Measurements from ENCODE around the gene RAB40A.
"Not testable (repeated sequence)": the region's sequence is repeated elsewhere in the genome, so short reads cannot be mapped to it uniquely, and the experiment has no call there.

RAB40A gene

DNA sequence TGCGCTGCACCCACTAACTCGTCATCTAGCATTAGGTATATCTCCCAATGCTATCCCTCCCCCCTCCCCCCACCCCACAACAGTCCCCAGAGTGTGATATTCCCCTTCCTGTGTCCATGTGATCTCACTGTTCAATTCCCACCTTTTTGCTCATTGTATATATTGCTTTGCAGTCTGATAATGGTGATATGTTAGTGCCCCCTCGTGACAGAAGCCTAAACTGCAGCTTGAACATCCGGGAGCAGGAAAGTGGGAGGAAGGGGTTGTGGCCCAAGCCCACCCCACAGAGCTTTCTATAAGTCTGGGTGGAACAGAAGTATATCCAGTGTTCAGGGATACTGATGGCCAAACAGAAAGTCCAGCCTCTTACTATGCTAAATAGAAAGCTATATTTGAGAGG is 29.6 kb downstream of the RAB40A start:
- TF ChIP-seq, protein P1, sequence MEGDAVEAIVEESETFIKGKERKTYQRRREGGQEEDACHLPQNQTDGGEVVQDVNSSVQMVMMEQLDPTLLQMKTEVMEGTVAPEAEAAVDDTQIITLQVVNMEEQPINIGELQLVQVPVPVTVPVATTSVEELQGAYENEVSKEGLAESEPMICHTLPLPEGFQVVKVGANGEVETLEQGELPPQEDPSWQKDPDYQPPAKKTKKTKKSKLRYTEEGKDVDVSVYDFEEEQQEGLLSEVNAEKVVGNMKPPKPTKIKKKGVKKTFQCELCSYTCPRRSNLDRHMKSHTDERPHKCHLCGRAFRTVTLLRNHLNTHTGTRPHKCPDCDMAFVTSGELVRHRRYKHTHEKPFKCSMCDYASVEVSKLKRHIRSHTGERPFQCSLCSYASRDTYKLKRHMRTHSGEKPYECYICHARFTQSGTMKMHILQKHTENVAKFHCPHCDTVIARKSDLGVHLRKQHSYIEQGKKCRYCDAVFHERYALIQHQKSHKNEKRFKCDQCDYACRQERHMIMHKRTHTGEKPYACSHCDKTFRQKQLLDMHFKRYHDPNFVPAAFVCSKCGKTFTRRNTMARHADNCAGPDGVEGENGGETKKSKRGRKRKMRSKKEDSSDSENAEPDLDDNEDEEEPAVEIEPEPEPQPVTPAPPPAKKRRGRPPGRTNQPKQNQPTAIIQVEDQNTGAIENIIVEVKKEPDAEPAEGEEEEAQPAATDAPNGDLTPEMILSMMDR (IDR thresholded peaks at IDR 0.05; ENCODE audit: poor library complexity, severe bottlenecking) = peak; percentile 41
- H3K4me3 ChIP-seq (ENCODE audit: severe bottlenecking); ATAC-seq (ENCODE audit: low read depth); H3K27ac ChIP-seq (ENCODE audit: poor library complexity, severe bottlenecking); H3K27me3 ChIP-seq (ENCODE audit: insufficient read depth, poor library complexity, severe bottlenecking); H3K9me3 ChIP-seq (ENCODE audit: severe bottlenecking); DNase-seq (ENCODE audit: low spot score); H3K36me3 ChIP-seq (ENCODE audit: low read depth); H3K4me1 ChIP-seq (ENCODE audit: insufficient read depth, poor library complexity, severe bottlenecking): not testable (repeated sequence)

DNA sequence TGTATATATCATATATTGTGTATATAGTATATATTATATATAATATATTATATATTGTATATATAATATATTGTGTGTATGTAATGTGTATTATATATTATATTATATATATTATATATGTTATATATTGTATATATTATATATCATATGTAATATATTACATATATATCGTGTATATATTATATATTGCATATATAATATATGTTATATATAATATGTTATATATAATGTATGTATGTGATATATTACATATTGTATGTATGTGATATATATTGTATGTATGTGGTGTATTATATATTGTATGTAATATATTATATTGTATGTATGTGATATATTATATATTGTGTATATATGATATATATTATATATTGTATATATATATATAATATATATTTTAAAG is 30.5 kb downstream of the RAB40A start:
- Histone ChIP-seq H3K27me3 (ENCODE audit: insufficient read depth, poor library complexity, severe bottlenecking) (no peaks in the 10 kb centered on the region), H3K36me3 (ENCODE audit: low read depth) (no peaks in the 10 kb centered on the region), H3K27ac (ENCODE audit: poor library complexity, severe bottlenecking) (no peak overlapping the region), H3K4me1 (ENCODE audit: insufficient read depth, poor library complexity, severe bottlenecking) (no peaks in the 10 kb centered on the region), H3K9me3 (ENCODE audit: severe bottlenecking) (no peaks in the 10 kb centered on the region), H3K4me3 (ENCODE audit: severe bottlenecking) (no peak overlapping the region)
- DNase-seq (ENCODE audit: low spot score) (no peak), ATAC-seq (ENCODE audit: low read depth) (no peak)
- TF ChIP-seq, protein P1 (IDR thresholded peaks at IDR 0.05; ENCODE audit: poor library complexity, severe bottlenecking) = no peak

- Histone ChIP-seq H3K9me3 (ENCODE audit: severe bottlenecking) (no peaks in the 10 kb centered on the region), H3K36me3 (ENCODE audit: low read depth) (no peaks in the 10 kb centered on the region), H3K4me3 (ENCODE audit: severe bottlenecking) (no peak overlapping the region), H3K27me3 (ENCODE audit: insufficient read depth, poor library complexity, severe bottlenecking) (no peaks in the 10 kb centered on the region), H3K4me1 (ENCODE audit: insufficient read depth, poor library complexity, severe bottlenecking) (no peaks in the 10 kb centered on the region), H3K27ac (ENCODE audit: poor library complexity, severe bottlenecking) (no peak overlapping the region)
- no peak for ATAC-seq (ENCODE audit: low read depth)
- TF ChIP-seq, protein P1 (IDR thresholded peaks at IDR 0.05; ENCODE audit: poor library complexity, severe bottlenecking) = peak; percentile 35
- no peak for DNase-seq (ENCODE audit: low spot score)
These were observed 31.0 kb downstream of the RAB40A start for GRCh38 chrX:103488332-103488731.

DNA sequence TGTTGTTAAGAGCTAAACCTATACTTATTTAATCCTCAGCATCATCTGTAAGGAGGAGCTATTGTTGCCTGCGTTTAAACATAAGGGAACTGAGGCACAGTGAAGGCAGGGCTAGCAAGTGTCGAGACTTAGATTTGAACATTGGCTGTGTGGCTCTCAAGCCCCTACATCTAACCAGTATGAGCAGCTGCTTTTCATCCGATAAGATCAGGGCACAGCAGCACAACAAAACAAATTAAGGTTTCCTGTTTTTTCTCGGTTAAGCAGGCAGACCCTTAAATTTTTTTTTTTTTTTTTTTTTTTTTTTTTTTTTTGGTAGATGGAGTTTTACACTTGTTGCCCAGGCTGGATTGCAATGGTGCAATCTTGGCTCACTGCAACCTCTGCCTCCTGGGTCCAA is 35.6 kb downstream of the RAB40A start:
- H3K27me3 ChIP-seq (ENCODE audit: insufficient read depth, poor library complexity, severe bottlenecking) = no peaks in the 10 kb centered on the region
- H3K27ac ChIP-seq (ENCODE audit: poor library complexity, severe bottlenecking) = no peak overlapping the region
- DNase-seq (ENCODE audit: low spot score) = no peak
- H3K9me3 ChIP-seq (ENCODE audit: severe bottlenecking) = no peaks in the 10 kb centered on the region
- no peaks in the 10 kb centered on the region for H3K4me1 ChIP-seq (ENCODE audit: insufficient read depth, poor library complexity, severe bottlenecking)
- H3K36me3 ChIP-seq (ENCODE audit: low read depth) = no peaks in the 10 kb centered on the region
- TF ChIP-seq, protein P1 (IDR thresholded peaks at IDR 0.05; ENCODE audit: poor library complexity, severe bottlenecking) = no peak
- ATAC-seq (ENCODE audit: low read depth) = no peak
- no peak overlapping the region for H3K4me3 ChIP-seq (ENCODE audit: severe bottlenecking)

DNA sequence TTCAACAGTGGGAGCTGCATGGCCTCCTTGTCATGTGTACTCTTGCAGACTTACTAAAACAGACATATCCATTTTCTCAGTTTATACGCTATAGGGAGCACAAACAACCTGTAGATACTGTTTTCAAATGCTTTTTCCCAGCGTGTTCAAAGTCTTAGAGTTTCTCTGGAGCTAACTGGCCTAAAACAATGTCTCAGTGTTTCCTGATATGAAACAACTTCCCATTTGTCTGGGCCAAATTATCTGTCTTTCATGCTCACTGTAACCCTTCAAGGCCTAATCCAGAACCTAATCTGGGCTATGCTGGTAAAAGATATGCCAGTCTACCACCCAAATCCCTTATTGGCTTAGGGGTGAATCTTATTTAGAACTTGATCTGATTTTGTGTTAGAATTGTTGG is 38.8 kb downstream of the RAB40A start:
- no peak for ATAC-seq (ENCODE audit: low read depth)
- TF ChIP-seq, protein P1 (IDR thresholded peaks at IDR 0.05; ENCODE audit: poor library complexity, severe bottlenecking) = no peak

More for the DNA sequence above, 38.8 kb downstream of the RAB40A start:
- DNase-seq (ENCODE audit: low spot score) = no peak
- Histone ChIP-seq H3K4me1 (ENCODE audit: insufficient read depth, poor library complexity, severe bottlenecking) (no peaks in the 10 kb centered on the region), H3K36me3 (ENCODE audit: low read depth) (no peaks in the 10 kb centered on the region), H3K27ac (ENCODE audit: poor library complexity, severe bottlenecking) (no peak overlapping the region), H3K4me3 (ENCODE audit: severe bottlenecking) (no peak overlapping the region), H3K9me3 (ENCODE audit: severe bottlenecking) (no peaks in the 10 kb centered on the region), H3K27me3 (ENCODE audit: insufficient read depth, poor library complexity, severe bottlenecking) (no peaks in the 10 kb centered on the region)

All from RWPE2 (cell line).